ENCODE results near the gene SAXO1.

GRCh38 chr9:18926513-18926912, 106.5 kb downstream of the SAXO1 start:
- TF ChIP-seq CTCF (IDR thresholded peaks at IDR 0.05 in 8 of 11, conservative IDR thresholded peaks at IDR 0.05 in 3 of 11) (no peak), POLR2AphosphoS5 (IDR thresholded peaks at IDR 0.05) (no peak), POLR2A (IDR thresholded peaks at IDR 0.05) (no peak)
